Common myeloid progenitor, CD34-positive (primary cell): Measurements from ENCODE around the gene NECAB3.
"Not testable (repeated sequence)": the region's sequence is repeated elsewhere in the genome, so short reads cannot be mapped to it uniquely, and the experiment has no call there.

Experiments used
- CTCF ChIA-PET: fragments of 350-600 bp; sonication (Branson Sonifier 250); formaldehyde crosslinking; loops from one replicate; lab custom pipeline; 2021; ENCODE audit warnings: antibody characterized with exemption; lab: Charles Lee
- POLR2A ChIA-PET: fragments of 350-600 bp; sonication (Branson Sonifier 250); formaldehyde crosslinking; loops from one replicate; lab custom pipeline; 2021; ENCODE audit warnings: antibody characterized with exemption; lab: Charles Lee
- DNase-seq, 3 donors: peaks; one replicate each; pipeline versions ENCODE4 v3.0.0 to v3.0.0-alpha.2; 2013
- H3K27ac ChIP-seq, 2 experiments: 1 replicate in 1 of 2; 2 replicates in 1 of 2; pipeline ENCODE4 v1.7.0; 2013; ENCODE audit warnings: inconsistent platforms in 2 of 2, low read length in 2 of 2, mild to moderate bottlenecking in 2 of 2, low read depth in 1 of 2, moderate library complexity in 1 of 2; ENCODE audit not compliant: severe bottlenecking in 2 of 2, insufficient read depth in 1 of 2, poor library complexity in 1 of 2
- H3K27me3 ChIP-seq, 5 experiments: replicated peaks in 2 of 5; 1 replicate in 3 of 5; 2 replicates in 2 of 5; pipeline versions ENCODE4 v1.6.1 to v1.7.0; 2013; ENCODE audit warnings: low read length in 4 of 5, mild to moderate bottlenecking in 2 of 5, moderate library complexity in 2 of 5, inconsistent platforms in 1 of 5; ENCODE audit not compliant: insufficient read depth in 5 of 5, control insufficient read depth in 4 of 5
- H3K36me3 ChIP-seq, 4 experiments: 1 replicate in 2 of 4; 2 replicates in 2 of 4; pipeline versions ENCODE4 v1.6.1 to v1.7.0; 2013; ENCODE audit warnings: low read length in 3 of 4, control low read depth in 1 of 4, mild to moderate bottlenecking in 1 of 4; ENCODE audit not compliant: control insufficient read depth in 4 of 4, insufficient read depth in 4 of 4
- H3K4me1 ChIP-seq, 4 experiments: 1 replicate in 3 of 4; 2 replicates in 1 of 4; pipeline versions ENCODE4 v1.6.1 to v1.7.1; 2013; ENCODE audit warnings: low read length in 3 of 4, mild to moderate bottlenecking in 3 of 4, control low read depth in 1 of 4, inconsistent platforms in 1 of 4, moderate library complexity in 1 of 4; ENCODE audit not compliant: control insufficient read depth in 4 of 4, insufficient read depth in 4 of 4; ENCODE audit errors: control extremely low read depth in 1 of 4
- H3K4me3 ChIP-seq, 7 experiments: 1 replicate in 4 of 7; 2 replicates in 3 of 7; pipeline versions ENCODE4 v1.5.1 to v1.7.0; 2013; ENCODE audit warnings: mild to moderate bottlenecking in 7 of 7, low read length in 6 of 7, moderate library complexity in 6 of 7, inconsistent platforms in 2 of 7, low read depth in 2 of 7, control low read depth in 1 of 7; ENCODE audit not compliant: insufficient read depth in 4 of 7, control insufficient read depth in 1 of 7; ENCODE audit errors: extremely low read depth in 1 of 7
- H3K9me3 ChIP-seq, 5 experiments: 1 replicate in 4 of 5; 2 replicates in 1 of 5; pipeline versions ENCODE4 v1.6.1 to v1.7.1; 2013; ENCODE audit warnings: low read length in 4 of 5, mild to moderate bottlenecking in 2 of 5, inconsistent platforms in 1 of 5, low read depth in 1 of 5, moderate library complexity in 1 of 5; ENCODE audit not compliant: control insufficient read depth in 4 of 5, insufficient read depth in 2 of 5; ENCODE audit errors: control extremely low read depth in 1 of 5
- WGBS: methylation state at CpG from one replicate; pipeline ENCODE4 v1.1.5; 2013; ENCODE audit not compliant: insufficient coverage; 5-methylcytosine and 5-hydroxymethylcytosine counted together

NECAB3 gene

DNA sequence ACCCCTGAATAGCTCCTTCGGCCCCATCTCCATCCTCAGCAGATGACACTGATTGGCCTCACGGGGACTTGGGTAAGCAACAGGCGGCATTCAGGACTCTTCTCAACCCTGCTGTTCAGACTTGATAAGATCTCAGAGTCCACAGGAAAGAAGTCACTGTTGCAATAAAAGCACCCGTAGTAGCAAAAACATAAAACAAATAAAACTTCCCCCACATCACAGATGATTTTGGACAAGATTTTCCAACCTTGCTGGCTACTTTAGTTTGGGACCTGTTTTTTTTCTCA, 29.2 kb downstream of the NECAB3 start:
- H3K27me3 ChIP-seq = no peaks in the 10 kb centered on the region
- ChIA-PET CTCF (interaction anchor here (1.1 kb wide), 1 partner anchor 22 kb away, joined by 3 read pairs; no protein-coding TSS in a partner anchor), POLR2A (no interaction called here)
- H3K9me3 ChIP-seq = no peaks in the 10 kb centered on the region
- DNase-seq = peak in 1 of 3 donors; percentile 11
- peaks cover 7 to 48% (median 31%) of the 10 kb centered on the region in 4 experiments for H3K36me3 ChIP-seq
- no peaks in the 10 kb centered on the region for H3K4me1 ChIP-seq
- no peak overlapping the region for H3K4me3 ChIP-seq
- H3K27ac ChIP-seq = no peak overlapping the region
- WGBS = 79% methylated on average over 3 of the region's 4 CpGs

DNA sequence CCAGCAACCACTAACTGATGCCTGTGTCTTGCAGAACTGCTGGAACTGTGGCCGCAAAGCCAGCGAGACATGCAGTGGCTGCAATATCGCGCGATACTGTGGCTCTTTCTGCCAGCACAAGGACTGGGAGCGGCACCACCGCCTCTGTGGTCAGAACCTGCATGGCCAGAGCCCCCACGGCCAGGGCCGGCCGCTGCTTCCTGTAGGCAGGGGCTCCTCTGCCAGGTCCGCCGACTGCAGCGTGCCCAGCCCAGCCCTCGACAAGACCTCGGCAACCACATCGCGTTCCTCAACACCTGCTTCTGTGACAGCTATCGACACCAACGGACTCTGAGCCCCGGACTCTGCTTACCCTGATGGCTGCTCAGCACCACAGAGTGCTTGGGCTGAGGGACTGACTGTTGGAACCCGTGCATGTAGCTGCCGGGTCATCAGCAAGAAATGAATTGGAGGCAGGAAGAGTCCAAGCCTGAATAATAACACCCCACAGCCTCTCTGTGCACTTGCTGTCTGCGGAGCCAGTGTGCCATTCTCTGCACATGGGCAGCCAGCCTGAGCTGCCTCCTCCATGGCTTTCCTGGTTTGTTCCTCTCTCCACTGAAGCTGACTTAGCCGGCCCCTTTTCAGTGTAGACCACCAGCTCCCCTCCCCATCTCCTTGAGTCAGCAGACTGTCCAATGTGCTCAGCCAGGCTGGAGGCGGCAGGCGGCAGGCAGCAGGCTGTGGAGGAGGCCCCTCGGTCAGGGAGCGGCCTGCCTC, 29.7 kb downstream of the NECAB3 start:
- Histone ChIP-seq H3K4me3 (no peak overlapping the region), H3K4me1 (no peaks in the 10 kb centered on the region), H3K27ac (no peak overlapping the region), H3K27me3 (no peaks in the 10 kb centered on the region), H3K9me3 (no peaks in the 10 kb centered on the region), H3K36me3 (peaks cover 8 to 53% (median 36%) of the 10 kb centered on the region in 4 experiments)
- WGBS = 98% methylated on average over 25 of the region's 28 CpGs
- POLR2A ChIA-PET = no interaction called here
- CTCF ChIA-PET = interaction anchor here (1.1 kb wide), 1 partner anchor 22 kb away, joined by 3 read pairs; no protein-coding TSS in a partner anchor
- DNase-seq = no peak

DNA sequence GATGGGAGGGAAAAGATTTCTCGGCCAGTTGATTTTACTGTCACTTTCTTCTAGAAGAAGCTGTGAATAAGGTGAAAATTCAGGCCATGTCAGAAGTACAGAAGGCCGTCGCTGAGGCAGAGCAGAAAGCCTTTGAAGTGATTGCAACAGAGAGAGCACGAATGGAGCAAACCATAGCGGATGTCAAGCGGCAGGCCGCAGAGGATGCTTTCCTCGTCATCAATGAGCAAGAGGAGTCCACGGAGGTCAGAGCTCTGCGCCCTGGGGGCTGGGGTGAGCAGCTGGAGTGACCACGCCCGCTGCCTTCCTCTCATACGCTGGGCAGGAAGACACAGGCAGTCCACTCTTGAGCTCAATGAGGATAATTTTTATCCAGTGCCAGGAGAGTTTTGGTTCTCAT, 33.9 kb downstream of the NECAB3 start:
- Histone ChIP-seq H3K27me3 (no peaks in the 10 kb centered on the region), H3K36me3 (peaks cover 12 to 63% (median 46%) of the 10 kb centered on the region in 4 experiments), H3K27ac (no peak overlapping the region), H3K9me3 (no peaks in the 10 kb centered on the region), H3K4me3 (no peak overlapping the region), H3K4me1 (no peaks in the 10 kb centered on the region)
- ChIA-PET CTCF (no interaction called here), POLR2A (interaction anchor here (0.7 kb wide), 1 partner anchor 150 kb away, joined by 3 read pairs; the partner anchor contains the start of gene CBFA2T2)
- 94% methylated on average over 13 of the region's 13 CpGs for WGBS
- no peak for DNase-seq

DNA sequence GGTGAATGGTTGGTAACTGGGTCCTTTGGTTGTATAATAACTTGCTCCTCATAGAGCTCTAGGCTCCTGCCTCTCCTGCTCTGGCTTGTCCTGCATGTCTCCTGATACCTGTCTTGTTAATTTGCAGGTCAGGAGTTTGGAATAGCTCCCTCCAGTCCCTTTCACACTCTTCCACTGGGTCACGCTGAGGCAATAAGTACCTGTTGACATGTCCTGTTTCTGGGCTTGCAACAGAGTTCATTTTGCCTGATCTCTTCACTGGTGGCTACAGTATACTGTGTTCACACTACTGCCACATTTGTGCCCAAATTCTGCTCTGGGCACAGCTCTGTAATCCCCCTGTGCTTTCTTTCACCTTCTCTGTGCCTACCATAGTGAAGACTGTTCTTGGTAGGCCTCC, 37.5 kb downstream of the NECAB3 start:
- peaks cover 0 to 3% (median 0%) of the 10 kb centered on the region in 4 experiments for H3K4me1 ChIP-seq
- ChIA-PET POLR2A (no interaction called here), CTCF (interaction anchor here (0.5 to 0.9 kb wide), 3 partner anchors 18 to 891 kb away, joined by 3 to 4 read pairs (median 3); no protein-coding TSS in a partner anchor)
- no peaks in the 10 kb centered on the region for H3K27me3 ChIP-seq
- no peak overlapping the region for H3K4me3 ChIP-seq
- no peak overlapping the region for H3K27ac ChIP-seq
- H3K36me3 ChIP-seq = peaks cover 9 to 48% (median 39%) of the 10 kb centered on the region in 4 experiments
- no peak for DNase-seq
- H3K9me3 ChIP-seq = no peaks in the 10 kb centered on the region
- 100% methylated on average over 1 of the region's 1 CpG for WGBS

DNA sequence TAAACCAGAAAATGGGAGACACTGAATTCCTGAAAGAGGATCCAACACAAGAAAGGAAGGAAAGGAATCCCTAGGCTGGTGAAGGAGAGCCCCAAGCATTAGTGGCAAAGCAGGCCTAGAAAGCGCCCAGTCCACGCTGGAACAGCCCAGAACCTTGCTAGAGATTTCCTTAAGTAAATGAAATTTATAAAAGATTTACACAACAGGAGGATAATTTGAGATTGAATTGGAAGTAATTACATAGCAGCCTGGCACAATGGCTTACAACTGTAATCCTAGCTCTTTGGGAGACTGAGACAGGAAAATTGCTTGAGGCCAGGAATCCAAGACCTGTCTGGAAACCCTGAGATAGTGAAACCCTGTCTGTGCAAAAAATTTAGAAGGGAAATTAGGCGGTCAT, 38.9 kb downstream of the NECAB3 start:
- no peaks in the 10 kb centered on the region for H3K9me3 ChIP-seq
- H3K36me3 ChIP-seq = peaks cover 10 to 48% (median 40%) of the 10 kb centered on the region in 4 experiments
- H3K4me3 ChIP-seq = no peak overlapping the region
- 91% methylated on average over 1 of the region's 3 CpGs for WGBS
- no peak for DNase-seq
- H3K27me3 ChIP-seq = no peaks in the 10 kb centered on the region
- no peak overlapping the region for H3K27ac ChIP-seq
- CTCF ChIA-PET = no interaction called here
- peaks cover 0 to 3% (median 0%) of the 10 kb centered on the region in 4 experiments for H3K4me1 ChIP-seq
- POLR2A ChIA-PET = no interaction called here

DNA sequence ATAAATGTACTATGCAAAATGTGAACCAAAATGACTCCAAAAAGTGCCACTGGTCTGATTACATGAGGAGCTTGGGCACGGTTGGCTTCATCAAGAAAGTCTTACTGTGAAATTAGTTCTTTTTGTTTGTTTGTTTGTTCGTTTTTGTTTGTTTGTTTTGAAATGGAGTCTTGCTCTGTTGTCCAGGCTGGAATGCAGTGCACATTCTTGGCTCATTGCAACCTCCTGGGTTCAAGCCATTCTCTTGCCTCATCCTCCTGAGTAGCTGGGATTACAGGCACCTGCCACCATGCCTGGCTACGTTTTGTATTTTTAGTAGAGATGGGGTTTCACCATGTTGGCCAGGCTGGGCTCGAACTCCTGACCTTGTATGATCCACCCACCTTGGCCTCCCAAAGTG, 42.3 kb downstream of the NECAB3 start:
- H3K36me3 ChIP-seq = peaks cover 6 to 52% (median 36%) of the 10 kb centered on the region in 4 experiments
- H3K27ac ChIP-seq, H3K27me3 ChIP-seq, DNase-seq, H3K4me1 ChIP-seq, H3K9me3 ChIP-seq, CTCF ChIA-PET, H3K4me3 ChIP-seq: not testable (repeated sequence)
- WGBS = 93% methylated on average over 4 of the region's 4 CpGs
- POLR2A ChIA-PET = interaction anchor here (0.8 kb wide), 1 partner anchor 73 kb away, joined by 3 read pairs; no protein-coding TSS in a partner anchor

DNA sequence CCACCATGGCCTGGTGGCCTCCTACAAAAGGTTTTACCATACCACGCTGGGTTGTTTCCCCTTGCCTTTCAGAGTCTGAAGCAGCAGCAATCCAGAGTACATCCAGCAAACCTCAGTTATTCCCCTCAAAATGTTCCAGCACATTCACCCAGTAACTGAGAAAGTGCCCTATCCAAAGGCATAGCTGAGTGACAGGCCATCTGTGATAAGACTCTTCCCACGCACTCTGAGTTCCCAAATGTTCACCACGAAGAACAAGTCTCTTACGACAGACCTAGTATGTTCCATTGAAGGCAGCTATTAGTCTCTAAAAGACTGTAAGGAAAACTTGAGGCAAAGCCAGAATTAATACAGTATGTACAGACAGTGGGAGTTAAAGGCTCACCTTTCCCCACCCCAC, 43.7 kb downstream of the NECAB3 start:
- Histone ChIP-seq H3K27ac (peak overlapping the region in 1 of 2 experiments; percentile 4), H3K27me3 (no peaks in the 10 kb centered on the region), H3K9me3 (no peaks in the 10 kb centered on the region), H3K4me3 (no peak overlapping the region), H3K36me3 (peaks cover 4 to 58% (median 35%) of the 10 kb centered on the region in 4 experiments), H3K4me1 (peaks cover 0 to 3% (median 0%) of the 10 kb centered on the region in 4 experiments)
- WGBS = 100% methylated on average over 4 of the region's 4 CpGs
- no peak for DNase-seq
- ChIA-PET CTCF (interaction anchor here (0.8 kb wide), 1 partner anchor 34 kb away, joined by 3 read pairs; no protein-coding TSS in a partner anchor), POLR2A (no interaction called here)
